Epidermal melanocyte (primary cell): ENCODE data around the gene SLC26A3.
A peak's percentile ranks its signal among the peaks of the same experiment; 100 is the strongest.

Experiments used
- DNase-seq: peaks from one replicate; pipeline ENCODE4 v3.0.0; 2011; ENCODE audit warnings: low spot score; ENCODE audit not compliant: insufficient read length

Gene SLC26A3

DNA sequence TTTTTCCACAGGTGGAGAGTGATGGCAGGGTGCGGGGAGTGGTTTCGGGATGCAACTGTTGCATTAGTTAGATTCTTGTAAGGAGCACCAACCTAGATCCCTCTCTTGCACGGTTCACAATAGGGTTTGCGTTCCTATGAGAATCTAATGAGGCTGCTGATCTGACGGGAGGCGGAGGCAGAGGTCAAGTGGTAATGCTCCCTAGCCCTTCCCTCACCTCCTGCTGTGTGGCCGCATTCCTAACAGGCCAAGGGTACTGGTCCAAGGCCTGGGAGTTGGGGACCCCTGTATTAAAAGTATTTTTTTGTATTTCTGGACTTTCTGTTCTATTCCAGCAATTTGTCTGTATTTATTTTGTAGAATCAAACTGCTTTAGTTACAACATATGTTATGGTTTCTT lies 51.9 kb downstream of the SLC26A3 start:
- no peak for DNase-seq

DNA sequence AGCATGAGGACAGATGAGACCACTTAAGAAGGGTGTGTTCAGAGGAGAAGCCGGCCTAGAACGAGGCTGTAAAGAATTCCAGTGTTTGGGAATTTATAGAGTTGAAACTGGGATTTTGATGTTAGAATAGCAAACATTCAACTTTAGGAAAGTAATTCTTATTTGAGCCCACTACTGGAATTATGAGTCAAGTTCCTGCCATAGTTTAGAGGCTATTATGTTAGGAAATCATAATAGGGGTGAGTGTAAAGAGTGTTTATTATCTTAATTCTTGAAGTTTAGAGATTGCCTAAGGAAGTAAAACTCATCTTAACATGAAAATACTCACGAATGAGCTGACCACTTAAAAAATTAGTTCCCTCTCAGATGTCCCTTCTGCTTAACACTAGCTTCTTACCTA lies 57.0 kb downstream of the SLC26A3 start:
- no peak for DNase-seq

DNA sequence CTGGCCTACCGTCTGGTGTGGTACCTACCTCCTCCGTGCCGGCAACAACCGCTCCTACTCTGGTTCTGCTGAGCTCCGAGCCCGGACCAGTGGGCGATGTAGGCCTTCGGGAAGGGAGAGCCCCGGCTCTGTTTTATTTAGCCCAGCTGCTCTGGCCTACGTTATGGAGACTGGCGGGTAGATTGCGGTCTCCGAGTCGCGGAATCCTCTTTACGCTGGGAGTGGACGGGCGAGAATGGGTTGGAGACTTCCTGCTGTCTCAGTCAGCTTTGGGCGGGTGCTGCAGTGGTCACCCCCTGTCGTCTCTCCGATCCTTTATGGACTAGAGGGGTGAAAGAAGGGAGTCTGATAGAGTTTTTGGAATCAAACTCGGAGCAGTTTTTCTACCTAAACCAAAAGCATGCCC lies 58.7 kb downstream of the SLC26A3 start:
- DNase-seq: no peak

DNA sequence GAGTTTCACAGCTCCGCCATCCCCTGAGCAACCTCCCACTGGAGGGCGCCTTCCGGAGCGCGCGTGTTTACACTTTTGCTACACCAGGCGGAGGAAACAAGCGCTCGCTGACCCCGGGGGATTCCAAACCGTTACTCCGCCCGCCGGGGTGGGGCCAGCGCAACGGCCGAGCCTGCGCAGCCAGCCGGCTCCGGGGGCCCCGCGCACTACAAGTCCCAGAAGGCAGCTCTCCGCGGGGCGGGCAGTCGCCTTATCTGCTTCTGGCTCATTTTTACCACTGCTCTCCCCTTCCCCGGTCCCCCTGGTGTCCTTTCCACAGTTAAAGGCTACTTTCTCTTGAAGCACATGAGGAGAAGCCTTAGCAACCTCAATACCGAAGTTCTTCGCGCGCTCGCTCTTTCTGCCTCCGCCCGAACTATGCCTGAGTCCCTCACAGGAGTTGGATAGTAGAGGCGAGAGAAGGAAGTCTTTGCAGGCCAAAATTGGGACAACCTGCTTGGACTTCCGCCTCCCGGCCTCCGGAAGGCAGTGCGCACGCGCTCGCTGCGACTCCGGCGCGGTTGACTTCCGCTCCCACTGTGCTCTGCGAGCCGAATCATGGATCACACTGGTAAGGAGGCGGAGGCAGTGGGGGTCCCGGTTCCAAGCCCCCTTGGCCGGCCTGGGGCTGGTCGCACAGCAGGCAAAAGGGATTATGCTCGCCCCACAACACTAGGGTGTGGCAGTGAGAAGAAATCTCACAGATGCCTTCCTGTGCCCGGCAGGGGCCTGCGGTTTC lies 59.3 kb downstream of the SLC26A3 start, which contains the start of gene CBLL1:
Gene CBLL1, plus strand, starts transcription at position 576 of the 778 bp plus-strand sequence. Its CDS starts 22 bp downstream, at position 598.
- DNase-seq: peak; percentile 72

DNA sequence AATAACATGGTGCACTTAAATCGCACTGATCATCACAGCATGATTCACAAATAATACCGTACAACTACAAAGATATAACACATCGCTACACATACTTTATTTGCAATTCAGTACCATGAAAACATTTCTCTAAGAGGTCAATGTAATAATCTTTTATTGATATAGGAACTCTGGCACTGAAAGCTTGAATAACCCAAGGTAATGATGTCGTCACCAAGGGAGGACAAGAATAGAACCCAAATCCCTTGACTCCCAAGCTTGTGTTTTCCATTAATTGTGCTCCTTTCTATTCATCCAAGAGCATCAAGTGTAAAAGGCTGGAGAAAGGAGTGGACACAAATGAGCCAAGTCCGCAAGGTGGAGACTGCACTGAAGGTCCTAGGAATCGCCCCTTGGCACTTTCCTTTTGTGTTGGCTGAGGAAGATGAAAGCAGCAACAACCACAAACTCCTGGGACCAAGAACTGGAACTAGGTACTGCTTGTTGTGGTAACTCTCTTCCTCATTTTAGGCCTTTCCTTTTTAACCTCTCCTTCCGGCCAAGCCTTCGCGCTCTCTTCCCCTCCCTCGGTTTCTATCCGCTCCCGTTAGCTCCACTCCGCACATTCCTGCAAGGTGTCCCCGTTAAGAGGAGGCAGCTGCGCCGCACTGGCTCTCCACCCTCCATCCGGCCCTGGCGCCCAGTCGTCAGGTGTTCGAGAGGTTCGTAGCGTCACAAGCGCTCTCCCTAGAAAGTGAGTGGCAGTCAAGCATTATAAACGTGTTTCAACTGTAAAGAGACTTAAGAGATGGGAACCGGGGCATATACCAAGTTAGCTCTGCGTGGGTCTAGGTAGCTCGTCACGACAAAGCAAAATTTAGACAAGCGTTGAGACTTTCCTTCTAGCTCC lies 60.1 kb downstream of the SLC26A3 start:
- DNase-seq: no peak

DNA sequence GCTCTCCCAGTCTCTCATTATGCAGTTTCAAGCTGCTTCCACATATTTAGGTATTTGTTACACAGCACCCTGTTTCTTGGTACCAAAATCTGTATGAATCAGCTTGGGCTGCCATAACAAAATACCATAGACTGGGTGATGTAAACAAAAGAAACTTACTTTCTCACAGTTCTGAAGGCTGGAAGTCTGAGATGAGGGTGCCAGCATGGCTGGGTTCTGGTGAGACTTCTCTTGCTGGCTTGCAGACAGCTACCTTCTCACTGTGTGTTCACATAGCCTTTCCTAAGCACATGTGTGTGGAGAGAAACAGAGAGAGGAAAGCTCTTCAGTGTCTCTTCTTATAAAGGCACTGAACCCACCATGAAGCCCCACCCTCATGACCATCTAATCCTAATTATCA lies 74.7 kb downstream of the SLC26A3 start:
- DNase-seq: no peak

DNA sequence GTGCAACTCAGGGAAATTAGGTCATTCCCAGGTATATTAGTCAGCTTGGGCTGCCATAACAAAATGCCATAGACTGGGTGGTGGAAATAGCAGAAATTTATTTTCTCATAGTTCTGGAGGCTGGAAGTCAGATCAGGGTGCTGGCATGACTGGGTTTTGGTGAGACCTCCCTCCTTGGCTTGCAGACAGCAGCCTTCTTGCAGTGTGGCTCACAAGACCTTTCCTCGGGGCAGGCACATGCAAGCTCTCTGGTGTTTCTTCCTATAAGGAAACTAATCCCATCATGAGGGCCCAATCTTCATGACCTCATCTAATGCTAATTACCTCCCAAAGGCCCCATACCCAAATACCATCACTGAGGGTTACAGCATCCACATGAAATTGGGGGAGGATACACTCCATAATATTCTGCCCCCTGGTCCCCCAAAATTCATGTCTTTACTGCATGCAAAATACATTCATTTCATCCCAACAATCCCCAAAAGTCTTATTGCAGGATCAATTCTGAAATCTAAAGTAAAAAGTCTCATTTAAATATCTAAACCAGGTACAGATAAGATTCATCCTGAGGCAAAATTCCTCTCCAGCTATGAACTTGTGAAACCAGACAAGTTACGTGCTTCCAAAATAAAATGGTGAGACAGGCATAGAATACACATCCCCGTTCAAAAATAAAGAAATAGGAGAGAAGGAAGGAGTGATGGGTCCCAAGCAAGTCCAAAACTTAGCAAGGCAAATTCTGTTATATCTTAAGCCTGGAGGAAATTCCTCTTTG lies 76.5 kb downstream of the SLC26A3 start:
- DNase-seq: no peak

DNA sequence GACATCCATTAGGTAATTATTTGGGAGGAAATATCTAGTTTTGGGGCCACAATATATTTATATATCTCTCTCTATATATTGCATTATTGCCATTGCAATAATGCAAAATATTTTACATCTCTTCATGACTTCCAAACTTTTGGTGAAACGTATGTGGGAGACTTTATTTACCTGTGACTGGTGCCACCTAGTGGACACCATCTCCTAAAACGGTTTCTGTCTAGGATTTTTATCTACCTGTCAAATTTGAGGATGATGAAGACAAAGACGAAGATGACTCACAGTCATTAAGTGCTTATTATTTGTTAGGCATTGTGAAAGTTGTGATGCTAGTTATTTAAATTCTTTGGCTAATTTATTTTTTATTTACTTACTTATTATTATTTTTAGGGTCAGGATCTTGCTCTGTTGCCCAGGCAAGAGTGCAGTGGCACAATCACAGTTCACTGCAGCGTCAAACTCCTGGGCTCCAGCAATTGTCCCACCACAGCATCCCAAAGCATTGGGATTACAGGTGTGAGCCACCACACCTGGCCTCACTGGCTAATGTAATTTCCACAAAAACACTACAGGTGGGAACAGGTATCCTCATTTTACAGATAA lies 77.8 kb downstream of the SLC26A3 start:
- peak; percentile 74 for DNase-seq

DNA sequence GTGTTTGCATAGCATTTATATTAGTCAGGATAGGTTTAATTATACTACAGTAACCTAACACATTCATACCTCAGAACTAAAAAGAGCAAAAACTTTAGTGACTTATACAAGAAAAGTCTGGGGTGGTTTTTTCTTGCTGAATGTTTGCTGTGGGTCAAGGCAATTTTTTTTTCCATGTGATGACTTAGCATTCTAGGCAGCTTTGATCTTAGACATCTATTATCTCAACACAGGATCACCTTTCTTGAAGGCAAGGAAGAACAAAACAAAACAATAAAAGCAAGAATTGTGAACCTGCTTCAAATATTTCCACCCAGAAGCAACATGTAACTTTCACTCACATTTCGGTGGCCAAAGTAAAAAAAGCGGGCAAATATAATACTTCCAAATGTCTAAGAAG lies 79.8 kb downstream of the SLC26A3 start:
- no peak for DNase-seq

DNA sequence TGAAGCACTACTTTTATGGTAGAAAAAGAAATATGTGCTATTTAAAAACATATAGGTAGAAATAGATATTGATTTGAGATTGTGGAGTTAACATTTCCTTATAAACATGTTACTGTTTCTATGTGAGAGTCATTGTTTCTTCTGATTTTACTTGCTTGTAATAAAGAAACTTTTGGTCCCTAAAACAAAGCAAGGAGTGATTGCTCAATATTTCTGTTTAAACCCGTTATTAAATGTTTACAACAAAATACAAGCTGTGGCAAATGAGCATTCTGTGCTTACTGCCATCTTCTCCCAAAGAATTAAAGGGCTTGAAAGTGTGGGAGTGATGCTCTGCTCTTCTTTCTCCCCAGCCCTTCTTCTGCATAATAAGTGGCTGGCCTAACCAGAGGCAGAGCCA lies 81.7 kb downstream of the SLC26A3 start:
- DNase-seq: no peak

DNA sequence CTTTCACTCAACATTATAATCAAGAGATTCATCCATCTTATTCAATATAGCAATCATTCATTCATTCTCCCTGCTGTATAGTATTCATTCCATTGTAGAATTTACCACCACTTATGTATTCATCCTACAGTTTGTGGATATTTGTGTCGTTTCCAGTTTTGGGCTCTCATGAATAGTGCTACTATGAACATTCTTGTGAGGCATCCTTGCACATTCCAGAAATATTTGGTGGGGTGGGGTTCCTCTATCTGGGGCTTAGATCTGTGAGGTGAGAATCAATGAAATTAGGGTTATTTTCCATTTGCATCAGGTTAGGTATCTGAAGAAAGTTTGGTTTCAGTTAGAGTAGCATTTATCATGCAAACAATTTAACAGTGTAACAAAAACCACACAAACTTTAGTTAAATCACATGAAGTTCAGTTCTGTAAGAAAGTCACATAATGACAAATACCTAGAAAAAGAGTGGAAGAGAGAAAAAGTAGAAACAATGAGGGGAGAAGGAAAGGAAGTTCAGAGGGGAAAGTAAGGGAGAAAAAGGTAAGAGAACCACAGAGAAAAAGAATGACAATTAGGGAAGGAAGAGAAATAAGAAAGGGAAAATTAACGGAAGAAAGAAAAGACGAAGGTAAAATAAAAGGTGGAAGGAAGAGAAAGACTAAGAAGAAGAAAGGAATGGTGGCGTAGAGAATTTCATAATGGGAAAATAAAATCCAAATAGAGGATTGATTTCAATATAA lies 84.4 kb downstream of the SLC26A3 start:
- no peak for DNase-seq

DNA sequence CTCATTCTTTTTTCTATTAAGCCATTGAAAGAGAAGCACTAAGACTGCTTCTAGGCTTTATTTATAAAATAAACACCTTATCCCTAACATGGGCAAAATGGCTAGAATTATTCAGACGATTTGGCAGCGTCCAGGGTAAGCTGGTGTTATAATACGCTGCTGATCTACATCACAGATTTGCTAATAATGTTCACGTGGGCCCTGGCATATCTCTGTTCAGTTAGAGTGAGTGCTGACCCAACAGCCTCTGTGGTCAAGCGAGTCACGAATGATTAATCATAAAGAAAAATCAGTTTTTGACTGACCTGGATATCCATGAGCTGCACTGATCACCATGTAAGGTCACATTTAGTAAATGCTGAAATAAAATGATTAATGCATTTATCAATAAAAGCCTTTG lies 87.5 kb downstream of the SLC26A3 start:
- DNase-seq: no peak
